Activated T-helper 2 cell treated with anti-CD3 and anti-CD28 coated beads, Interferon-gamma antibody, Interleukin-2, Interleukin-4, amounts not matched to agents 10 μg/mL and 5 μg/mL and 100 μg/mL, durations not matched to agents 14 hours and 24 hours and 36 hours (primary cell): ENCODE results near the gene RTN4R. TPM values are rescaled to one million over a fixed set of nuclear protein-coding genes. Genes with fewer than 3 reads are reported as not detected.
"Not testable (repeated sequence)": the region's sequence is repeated elsewhere in the genome, so short reads cannot be mapped to it uniquely, and the experiment has no call there.

Experiments used
- DNase-seq: peaks from one replicate; pipeline ENCODE4 v3.0.0; 2021; ENCODE audit warnings: low spot score
- H3K27ac Mint-ChIP-seq: one replicate; pipeline ENCODE4 v1.8.0; 2021; ENCODE audit warnings: mixed read lengths
- H3K27me3 Mint-ChIP-seq: one replicate; pipeline ENCODE4 v1.8.0; 2021; ENCODE audit warnings: low read depth, mixed read lengths
- H3K36me3 Mint-ChIP-seq: one replicate; pipeline ENCODE4 v1.8.0; 2021; ENCODE audit warnings: low read depth, mixed read lengths
- H3K4me1 Mint-ChIP-seq: one replicate; pipeline ENCODE4 v1.8.0; 2021; ENCODE audit warnings: low read depth, mixed read lengths
- H3K4me3 Mint-ChIP-seq: one replicate; pipeline ENCODE4 v1.8.0; 2021; ENCODE audit warnings: low read depth, mild to moderate bottlenecking, moderate library complexity, mixed read lengths
- H3K9me3 Mint-ChIP-seq: one replicate; pipeline ENCODE4 v1.8.0; 2021; ENCODE audit warnings: mixed read lengths
- intact Hi-C: fragments of 100-400 bp; cut with micrococcal nuclease; formaldehyde crosslinking; loops from one replicate; pipeline ENCODE4 v1.15.1; 2023
- total RNA-seq: library from RNA; stranded (reverse); gene quantifications from 2 replicates; pipeline ENCODE4 v1.2.3, GENCODE V29; 2022

Gene RTN4R
- total RNA-seq, 1 donor from 2014 or later = 1.9 TPM

DNA sequence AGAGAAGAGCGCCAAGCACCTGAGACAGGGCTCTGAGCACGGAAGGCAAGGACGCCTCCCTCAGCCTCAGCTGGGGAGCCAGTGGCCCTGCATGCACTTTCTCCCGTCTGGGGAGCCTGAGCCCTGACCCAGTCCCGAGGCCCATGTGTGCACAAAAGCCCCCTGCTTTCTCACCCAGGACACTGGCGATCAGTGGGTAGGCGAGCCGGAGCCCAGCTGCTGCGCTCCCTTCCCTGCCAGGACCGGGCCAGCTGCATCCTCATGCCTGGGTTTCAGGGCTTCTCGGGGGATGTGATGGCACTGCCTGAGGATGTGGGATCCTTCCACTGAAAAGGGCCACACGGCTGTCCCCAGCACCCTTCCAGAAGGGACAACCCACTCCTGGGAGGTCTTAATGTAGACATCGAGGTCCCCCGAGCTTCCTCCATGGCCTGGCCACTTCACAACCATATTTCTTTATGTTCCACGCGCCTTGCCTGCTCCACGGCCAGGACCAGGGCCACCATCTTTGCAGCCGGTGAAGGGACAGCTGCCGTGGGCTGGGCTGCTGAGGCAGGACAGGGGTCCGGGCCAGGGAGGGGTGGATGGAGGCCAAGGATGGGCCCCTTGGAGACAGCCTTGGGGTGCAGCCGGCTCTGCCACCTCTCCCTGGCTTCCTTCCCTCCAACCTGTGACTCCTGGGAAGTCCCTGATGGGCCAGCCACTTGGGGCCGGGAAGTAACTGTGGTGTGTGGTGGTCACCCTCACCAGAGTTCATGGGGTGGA is 10.8 kb upstream of the RTN4R start:
- H3K27ac Mint-ChIP-seq, intact Hi-C loops, H3K9me3 Mint-ChIP-seq, H3K4me1 Mint-ChIP-seq, H3K36me3 Mint-ChIP-seq, H3K27me3 Mint-ChIP-seq, H3K4me3 Mint-ChIP-seq, DNase-seq: not testable (repeated sequence)

DNA sequence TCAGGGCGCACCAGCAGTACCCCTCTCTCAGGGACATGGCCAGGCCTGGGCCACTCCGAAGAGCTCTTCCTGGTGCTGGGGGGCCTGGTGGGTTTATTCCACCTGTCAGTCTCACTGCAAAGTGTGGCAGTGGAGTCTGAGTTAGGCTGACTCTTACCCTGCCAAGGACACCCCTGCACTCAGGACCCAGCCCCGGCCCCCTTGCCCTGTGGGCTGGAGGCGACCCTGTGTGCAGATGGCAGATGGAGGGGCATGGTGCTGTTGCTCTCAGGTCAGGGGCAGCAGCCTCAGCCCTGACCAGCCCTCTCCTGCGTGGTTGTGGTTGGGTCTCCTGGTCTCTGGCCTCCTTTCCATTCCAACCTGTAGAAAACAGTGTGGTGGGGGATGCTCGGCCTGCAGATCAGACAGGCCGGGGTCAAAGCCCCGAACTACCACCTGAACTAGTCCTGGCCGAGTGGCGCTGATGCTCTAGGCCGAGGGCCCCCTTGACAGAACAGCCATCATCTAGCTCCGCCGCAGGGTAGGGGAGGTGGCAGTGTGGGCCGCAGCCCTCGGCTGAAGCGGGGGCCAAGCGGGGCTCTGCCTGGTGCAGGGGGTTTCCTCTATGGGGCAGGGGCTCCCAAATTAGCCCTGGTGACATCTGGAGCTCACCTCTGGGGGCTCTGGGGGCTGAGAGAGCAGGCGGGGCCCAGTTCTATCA is 10.0 kb upstream of the RTN4R start:
- intact Hi-C loops, H3K4me3 Mint-ChIP-seq, H3K4me1 Mint-ChIP-seq, H3K27me3 Mint-ChIP-seq, H3K27ac Mint-ChIP-seq, DNase-seq, H3K36me3 Mint-ChIP-seq, H3K9me3 Mint-ChIP-seq: not testable (repeated sequence)

DNA sequence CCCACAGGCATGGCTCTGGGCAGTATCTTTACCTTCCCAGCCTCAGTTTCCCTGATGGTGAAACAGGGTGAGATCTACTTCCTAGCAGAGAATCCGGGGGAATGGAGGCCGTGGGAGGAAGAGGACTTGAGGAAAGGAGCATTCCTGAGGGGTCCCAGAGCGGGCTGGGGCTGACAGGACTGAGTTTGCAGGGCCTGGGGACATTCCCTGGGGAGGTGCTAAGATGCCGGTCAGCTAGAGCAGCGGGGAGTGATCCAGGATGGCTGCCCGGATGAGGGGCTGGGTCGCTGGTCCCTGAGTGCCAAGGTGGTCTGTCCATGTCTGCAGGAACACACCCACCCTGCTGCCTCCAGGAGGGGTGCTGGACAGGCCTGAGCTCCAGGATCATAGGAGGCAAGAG is 8.3 kb upstream of the RTN4R start:
- intact Hi-C loops = no loop called here
- Mint-ChIP-seq H3K9me3 (no peaks in the 10 kb centered on the region), H3K27ac (no peak overlapping the region), H3K4me3 (no peak overlapping the region), H3K36me3 (no peaks in the 10 kb centered on the region), H3K4me1 (peaks cover 1% of the 10 kb centered on the region), H3K27me3 (no peaks in the 10 kb centered on the region)
- DNase-seq = no peak

DNA sequence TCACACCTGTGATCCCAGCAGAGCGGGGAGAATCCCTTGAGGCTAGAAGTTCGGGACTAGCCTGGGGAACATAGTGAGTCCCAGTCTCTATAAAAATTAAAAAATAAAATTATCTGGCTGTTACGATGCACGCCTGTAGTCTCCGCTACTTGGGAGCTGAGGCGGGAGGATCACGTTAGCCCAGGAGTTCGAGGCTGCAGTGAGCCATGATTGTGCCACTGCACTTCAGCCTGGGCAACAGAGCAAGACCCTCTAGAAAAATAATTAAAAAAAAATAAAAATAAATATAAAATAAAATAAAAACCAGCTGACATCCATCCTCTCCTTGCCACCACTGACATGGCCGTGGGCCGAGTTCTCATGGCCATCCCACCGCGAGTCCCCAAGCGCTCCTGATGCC is 7.7 kb upstream of the RTN4R start:
- Mint-ChIP-seq H3K27me3 (no peaks in the 10 kb centered on the region), H3K36me3 (no peaks in the 10 kb centered on the region), H3K27ac (no peak overlapping the region), H3K4me1 (peaks cover 1% of the 10 kb centered on the region), H3K4me3 (no peak overlapping the region), H3K9me3 (no peaks in the 10 kb centered on the region)
- no peak for DNase-seq
- intact Hi-C loops = no loop called here

DNA sequence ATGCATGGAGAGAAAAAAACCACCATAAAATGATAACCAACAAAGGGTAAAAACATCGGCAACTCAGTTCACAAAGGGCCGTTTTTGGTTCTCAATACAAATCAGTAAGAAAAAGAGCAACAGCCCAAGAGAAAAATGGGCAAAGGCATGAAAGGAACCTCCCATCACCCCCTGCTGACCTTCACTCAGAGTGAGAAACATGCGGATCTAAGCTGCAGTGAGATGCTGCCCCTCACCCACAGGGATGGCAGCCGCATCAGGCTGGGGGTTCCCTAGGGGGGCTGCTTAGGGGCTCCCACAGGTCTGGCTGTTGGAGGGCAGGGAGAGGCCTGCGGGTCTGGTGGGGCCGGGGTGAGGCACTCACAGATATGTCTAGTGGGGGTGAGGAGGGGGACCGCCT is 7.2 kb upstream of the RTN4R start:
- H3K27ac Mint-ChIP-seq, H3K9me3 Mint-ChIP-seq, intact Hi-C loops, H3K4me3 Mint-ChIP-seq, H3K36me3 Mint-ChIP-seq, H3K4me1 Mint-ChIP-seq, DNase-seq, H3K27me3 Mint-ChIP-seq: not testable (repeated sequence)

DNA sequence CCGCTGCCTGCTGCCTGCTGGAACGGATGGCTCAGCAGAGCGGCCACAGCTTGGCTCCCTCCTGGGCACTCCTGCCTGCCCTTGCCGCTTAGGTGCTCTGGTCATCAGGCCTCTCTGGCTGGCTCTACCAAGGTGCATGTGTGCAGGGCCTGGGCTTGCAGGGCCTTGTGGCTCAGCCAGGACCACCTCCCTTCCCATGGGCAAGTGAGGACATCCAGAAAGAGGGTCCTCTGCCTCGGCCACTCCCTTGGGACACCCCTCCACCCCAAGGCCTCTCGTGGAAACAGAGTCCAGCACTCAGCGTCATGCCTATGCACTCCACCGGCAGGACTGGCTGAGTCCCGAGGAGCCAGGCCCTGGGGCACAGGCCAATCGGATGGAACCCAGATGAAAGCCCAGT is 6.3 kb upstream of the RTN4R start:
- intact Hi-C loops, H3K9me3 Mint-ChIP-seq, H3K4me3 Mint-ChIP-seq, H3K4me1 Mint-ChIP-seq, H3K36me3 Mint-ChIP-seq, DNase-seq, H3K27me3 Mint-ChIP-seq, H3K27ac Mint-ChIP-seq: not testable (repeated sequence)

DNA sequence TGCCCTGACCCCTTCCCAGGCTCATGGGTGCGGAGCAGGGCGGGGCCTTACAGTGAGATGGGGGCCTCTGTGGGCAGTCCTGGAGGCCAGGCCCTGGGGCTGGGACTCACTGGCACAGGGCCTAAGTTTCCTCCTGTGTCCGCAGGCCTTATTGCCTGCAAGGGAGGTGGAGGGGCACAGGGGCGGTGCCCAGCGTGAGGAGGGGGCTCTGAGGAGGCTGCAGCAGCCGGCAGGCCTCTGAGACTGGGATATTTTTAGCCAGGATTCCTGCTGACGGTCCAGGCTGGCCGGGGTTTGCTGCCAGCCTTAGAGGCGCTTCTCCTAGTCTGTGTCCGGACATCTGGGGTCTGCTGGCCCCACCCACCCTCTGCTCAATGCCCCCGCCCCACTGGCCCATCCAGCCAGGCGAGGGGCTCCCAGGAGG is 5.7 kb upstream of the RTN4R start:
- Mint-ChIP-seq H3K36me3 (no peaks in the 10 kb centered on the region), H3K9me3 (no peaks in the 10 kb centered on the region), H3K4me3 (no peak overlapping the region), H3K4me1 (peaks cover under 1% of the 10 kb centered on the region), H3K27ac (no peak overlapping the region), H3K27me3 (peaks cover under 1% of the 10 kb centered on the region)
- intact Hi-C loops = no loop called here
- DNase-seq = no peak

DNA sequence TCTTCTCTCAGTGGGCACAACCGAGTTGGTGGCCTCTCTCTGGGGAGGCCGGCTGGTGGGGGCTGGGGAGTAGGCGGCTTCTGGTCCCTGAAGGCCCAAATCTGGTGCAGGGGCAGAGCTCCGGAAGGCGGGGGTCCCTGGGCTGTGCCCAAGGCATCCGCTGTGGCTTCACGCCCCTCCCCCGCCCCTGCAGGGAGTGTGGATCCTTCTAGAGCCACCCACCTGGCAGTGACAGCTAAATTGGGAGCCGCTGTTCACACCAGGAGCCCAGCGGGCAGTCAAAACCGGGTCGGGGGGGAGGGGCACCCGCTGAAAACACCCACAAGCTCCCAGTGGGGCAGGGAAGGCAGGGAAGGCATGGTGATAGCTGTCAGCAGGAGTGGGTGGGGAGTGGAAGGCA is 4.6 kb upstream of the RTN4R start:
- no peak for DNase-seq
- Mint-ChIP-seq H3K36me3 (no peaks in the 10 kb centered on the region), H3K4me1 (peaks cover 1% of the 10 kb centered on the region), H3K27me3 (peaks cover 2% of the 10 kb centered on the region), H3K27ac (no peak overlapping the region), H3K4me3 (no peak overlapping the region), H3K9me3 (no peaks in the 10 kb centered on the region)
- intact Hi-C loops = no loop called here

DNA sequence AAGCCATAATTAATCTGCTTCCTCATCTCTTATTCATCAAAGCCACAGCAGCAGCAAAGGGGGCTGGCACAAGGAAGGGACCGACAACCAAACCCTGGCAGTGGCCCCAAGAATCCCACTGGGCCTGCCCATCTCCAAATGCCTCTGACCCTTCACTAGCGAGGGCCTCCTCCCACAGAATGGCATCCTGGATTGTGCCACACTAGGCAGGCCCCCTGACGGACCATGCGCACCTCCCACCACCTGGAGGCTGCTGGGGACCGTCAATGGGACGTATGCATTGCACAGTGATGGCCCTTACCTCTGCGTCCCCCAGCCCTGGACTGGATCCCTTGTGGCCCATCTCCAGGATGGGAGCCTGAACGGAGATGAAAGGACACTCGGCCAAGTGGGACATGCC is 4.1 kb upstream of the RTN4R start:
- no peaks in the 10 kb centered on the region for H3K9me3 Mint-ChIP-seq
- H3K4me1 Mint-ChIP-seq = peaks cover 1% of the 10 kb centered on the region
- H3K27me3 Mint-ChIP-seq = peaks cover 2% of the 10 kb centered on the region
- intact Hi-C loops = no loop called here
- DNase-seq = no peak
- H3K27ac Mint-ChIP-seq = no peak overlapping the region
- no peaks in the 10 kb centered on the region for H3K36me3 Mint-ChIP-seq
- H3K4me3 Mint-ChIP-seq = no peak overlapping the region

DNA sequence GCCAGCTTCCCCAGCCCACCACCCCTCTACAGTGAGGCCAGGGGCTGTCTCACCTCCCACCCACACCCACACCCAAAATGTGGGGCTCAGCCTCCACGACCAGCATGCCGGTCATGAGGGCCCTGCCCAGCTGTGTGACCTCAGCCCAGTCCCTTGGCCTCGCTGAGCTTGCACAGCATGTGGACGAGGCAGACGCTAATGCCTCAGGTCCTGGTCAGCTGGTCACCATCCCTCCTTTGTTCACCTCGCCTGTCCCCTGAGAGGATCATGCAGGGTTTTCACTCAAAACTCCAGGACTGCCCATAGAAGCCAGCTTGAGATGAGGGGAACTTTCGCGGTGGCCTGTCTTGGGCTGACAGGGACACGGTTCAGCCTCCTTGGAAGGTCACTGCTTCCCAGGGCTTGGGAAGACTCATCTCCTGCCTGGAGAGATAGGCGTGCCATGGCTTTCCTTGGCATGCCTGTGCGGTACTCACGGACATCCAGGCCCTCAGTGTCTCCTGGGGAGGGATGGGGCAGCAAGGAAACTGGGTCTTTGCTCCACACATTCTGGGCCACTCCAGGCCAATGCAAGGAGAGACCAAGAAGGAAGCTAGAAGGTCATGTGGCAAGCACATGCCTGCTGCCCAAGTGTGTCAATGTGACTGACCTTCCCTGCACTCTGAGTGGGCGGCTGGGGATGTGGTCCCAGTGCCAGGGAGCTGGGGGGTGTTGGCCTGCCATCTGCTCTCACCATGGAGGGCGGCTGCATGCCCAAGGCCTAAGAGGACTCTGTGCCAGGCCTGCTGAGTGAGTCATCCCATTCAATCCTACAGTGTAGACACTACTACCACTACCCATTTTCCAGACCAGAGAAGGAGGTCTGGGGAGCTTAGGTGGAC is 3.2 kb upstream of the RTN4R start:
- H3K4me1 Mint-ChIP-seq = peaks cover 1% of the 10 kb centered on the region
- no peak for DNase-seq
- H3K36me3 Mint-ChIP-seq = no peaks in the 10 kb centered on the region
- H3K9me3 Mint-ChIP-seq = no peaks in the 10 kb centered on the region
- peaks cover 5% of the 10 kb centered on the region for H3K27me3 Mint-ChIP-seq
- no peak overlapping the region for H3K27ac Mint-ChIP-seq
- intact Hi-C loops = no loop called here
- no peak overlapping the region for H3K4me3 Mint-ChIP-seq

DNA sequence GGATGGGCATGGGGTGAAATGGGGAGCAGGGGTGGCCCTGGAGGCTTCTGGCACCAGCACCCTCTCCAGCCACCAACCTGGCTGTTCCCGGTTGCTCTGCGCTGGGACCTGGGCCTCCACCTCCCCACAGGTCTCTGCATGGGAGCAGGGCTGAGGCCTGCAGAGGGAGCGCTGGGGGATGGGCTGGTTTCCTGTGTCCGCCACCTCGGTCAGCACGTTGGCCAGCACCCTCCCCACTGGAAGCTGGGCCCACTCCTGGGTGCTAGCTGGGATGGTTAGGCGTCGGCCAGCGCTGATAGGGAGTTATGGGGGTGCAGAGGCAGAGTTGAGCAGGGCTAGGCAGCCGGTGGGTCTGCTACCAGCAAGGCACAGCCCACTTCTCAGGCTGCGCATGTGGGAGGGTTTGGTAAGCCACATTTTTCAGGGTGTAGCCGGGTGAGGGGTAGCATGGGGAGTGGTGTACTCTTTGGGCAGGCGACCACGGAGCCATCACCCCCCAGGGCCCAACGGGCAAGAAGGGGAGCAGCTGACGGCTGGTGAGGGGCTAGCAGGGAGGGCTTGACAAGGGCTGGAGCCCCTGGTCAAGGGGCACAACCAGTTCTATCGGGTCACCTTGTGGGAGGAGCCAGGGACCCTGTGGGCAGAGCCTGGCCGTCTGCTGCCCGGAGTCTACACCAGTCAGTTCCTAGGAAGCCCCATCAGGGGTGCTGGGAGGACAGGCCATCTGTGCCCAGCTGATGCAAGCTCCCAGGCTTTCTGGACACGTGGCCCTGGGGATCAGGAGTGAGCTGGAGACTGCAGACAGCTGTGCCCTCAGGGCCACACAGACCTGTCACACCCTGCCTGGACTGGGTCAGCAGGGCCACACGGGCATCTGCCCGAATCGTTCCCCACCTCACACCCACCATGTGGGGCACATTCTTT is 2.3 kb upstream of the RTN4R start:
- H3K27ac Mint-ChIP-seq, H3K27me3 Mint-ChIP-seq, H3K4me3 Mint-ChIP-seq, H3K4me1 Mint-ChIP-seq, H3K9me3 Mint-ChIP-seq, intact Hi-C loops, DNase-seq, H3K36me3 Mint-ChIP-seq: not testable (repeated sequence)

DNA sequence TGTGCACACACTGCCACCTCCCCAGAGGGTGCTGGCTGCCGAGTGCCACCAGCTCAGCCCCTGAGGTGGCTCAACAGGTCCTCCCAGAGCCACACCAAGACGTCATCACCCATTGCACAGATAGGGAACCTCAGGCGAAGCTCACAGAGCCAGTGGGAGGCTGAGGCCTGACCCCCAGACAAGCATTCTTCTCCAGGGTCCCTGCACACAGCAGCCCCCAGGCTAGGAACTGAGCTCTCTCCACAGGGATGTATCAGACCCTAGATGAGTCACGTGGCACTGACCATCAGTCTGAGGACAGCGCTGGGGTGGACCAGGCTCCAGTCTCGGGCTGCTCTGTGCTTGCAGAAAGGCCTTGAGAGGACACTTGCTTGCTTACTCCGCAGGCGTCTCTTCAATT is 1.6 kb upstream of the RTN4R start:
- intact Hi-C loops = loop anchor here (5.0 kb wide), 1 partner anchor 112 kb away; no protein-coding TSS in a partner anchor
- H3K27ac Mint-ChIP-seq, H3K4me3 Mint-ChIP-seq, H3K4me1 Mint-ChIP-seq, H3K36me3 Mint-ChIP-seq, H3K9me3 Mint-ChIP-seq, DNase-seq, H3K27me3 Mint-ChIP-seq: not testable (repeated sequence)
